HepG2 (cell line): ENCODE data around the gene ADAMTS17.

ENCODE experiments used
- CREB1 ChIP-seq, 2 experiments: fragments of 450-650 bp in 1 of 2; IDR thresholded peaks; 2 replicates each; pipeline ENCODE4 v1.6.1; 2016 to 2017; ENCODE audit warnings: control low read depth in 1 of 2, mild to moderate bottlenecking in 1 of 2, missing compliant biosample characterization in 1 of 2, missing genetic modification characterization in 1 of 2
- EHMT2 ChIP-seq: fragments of 200-600 bp; sonication (generic); IDR thresholded peaks from 2 replicates; pipeline ENCODE4 v1.7.0; 2017; ENCODE audit warnings: antibody characterized with exemption, low read depth, low read length, borderline replicate concordance
- POLR2AphosphoS5 ChIP-seq: IDR thresholded peaks from 2 replicates; pipeline ENCODE4 v1.6.1; 2012; ENCODE audit warnings: low read depth, low read length
- ZFP1 ChIP-seq: IDR thresholded peaks from 2 replicates; pipeline ENCODE4 v1.6.1; 2016
- ZHX1 ChIP-seq: sonication (generic); formaldehyde crosslinking; IDR thresholded peaks from 2 replicates; pipeline ENCODE4 v1.8.1; 2022; ENCODE audit warnings: low read depth, mild to moderate bottlenecking, missing genetic modification reagents

GRCh38 chr15:100105101-100105500 is 236.7 kb downstream of the ADAMTS17 start:
- TF ChIP-seq CREB1 (IDR thresholded peaks at IDR 0.05) (no peak), CREB1 (CRISPR knock-in tag; IDR thresholded peaks at IDR 0.05) (no peak), EHMT2 (no peak), ZFP1 (no peak), ZHX1 (CRISPR knock-in tag) (no peak), POLR2AphosphoS5 (no peak)
